ENCODE data around the gene MUC20.
"Not testable (repeated sequence)": the region's sequence is repeated elsewhere in the genome, so short reads cannot be mapped to it uniquely, and the experiment has no call there.

MUC20 gene

DNA sequence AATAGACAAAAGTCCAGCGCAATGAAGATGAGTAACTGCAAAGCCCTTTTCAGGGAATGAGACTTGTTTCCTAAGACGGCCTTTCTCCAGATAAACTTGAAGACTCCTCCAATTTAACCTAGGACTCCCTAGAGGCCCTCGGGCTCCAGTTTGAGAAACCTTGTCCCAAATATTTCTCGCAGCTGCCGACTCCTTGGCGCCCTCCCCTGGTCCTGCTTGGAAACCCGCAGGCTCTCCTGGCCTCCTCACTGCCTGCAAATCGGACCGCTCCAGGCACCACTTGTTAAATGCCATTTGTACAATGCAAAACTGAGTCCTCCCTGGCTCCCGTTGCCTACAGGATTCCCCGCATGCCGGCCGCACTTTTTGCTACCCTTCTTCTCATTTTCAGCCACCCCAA, 54.1 kb downstream of the MUC20 start:
- no peak for DNase-seq

DNA sequence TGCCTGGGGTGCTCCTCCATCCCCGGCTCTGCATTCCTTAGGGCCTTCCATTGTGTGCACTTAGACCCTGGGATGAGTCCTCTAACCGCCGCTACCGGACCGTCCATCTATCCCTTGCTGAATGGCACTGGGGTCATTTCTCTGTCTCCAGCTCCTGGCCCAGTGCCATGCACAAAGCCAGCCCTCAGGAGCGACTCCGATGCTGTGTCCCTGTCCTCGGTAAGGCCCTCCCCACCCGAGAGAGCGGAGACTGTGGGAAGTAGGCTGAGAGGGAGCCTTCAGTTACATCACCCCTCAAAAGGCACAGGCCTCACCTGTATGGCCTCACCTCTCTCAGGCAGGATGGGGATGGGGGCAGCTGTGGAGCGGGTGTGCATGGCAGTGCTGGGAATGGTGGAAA, 57.2 kb downstream of the MUC20 start:
- DNase-seq = no peak

DNA sequence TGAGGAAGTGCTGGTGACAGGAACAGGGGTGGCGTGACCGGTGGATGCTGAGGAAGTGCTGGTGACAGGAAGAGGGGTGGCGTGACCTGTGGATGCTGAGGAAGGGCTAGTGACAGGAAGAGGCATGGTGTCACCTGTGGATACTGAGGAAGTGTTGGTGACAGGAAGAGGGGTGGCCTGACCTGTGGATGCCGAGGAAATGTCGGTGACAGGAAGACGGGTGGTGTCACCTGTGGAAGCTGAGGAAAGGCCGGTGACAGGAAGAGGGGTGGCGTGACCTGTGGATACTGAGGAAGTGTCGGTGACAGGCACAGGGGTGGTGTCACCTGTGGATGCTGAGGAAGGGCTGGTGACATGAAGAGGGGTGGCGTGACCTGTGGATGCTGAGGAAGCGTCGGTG, 60.5 kb downstream of the MUC20 start:
- DNase-seq = not testable (repeated sequence)

All from DMS79 treated with DMSO at 0.1 percent for 48 hours (cell line).